ENCODE results near the gene ITGAV. TPM values are rescaled to one million over a fixed set of nuclear protein-coding genes. Genes with fewer than 3 reads are reported as not detected.

ITGAV gene
- total RNA-seq, 1 donor = 311 TPM

GRCh38 chr2:186704897-186705296 is 115.0 kb downstream of the ITGAV start:
- no peak for TF ChIP-seq CTCF (IDR thresholded peaks at IDR 0.05; ENCODE audit: extremely low read depth, low read depth, low read length)

GRCh38 chr2:186709529-186710450 is 119.9 kb downstream of the ITGAV start:
- no peaks in the 10 kb centered on the region for H3K9me3 ChIP-seq (ENCODE audit: low read depth, low read length)
- no peak overlapping the region for H2AFZ ChIP-seq (ENCODE audit: low read length)
- H3K27ac ChIP-seq (ENCODE audit: low read depth, low read length) = no peak overlapping the region
- H3K4me1 ChIP-seq (ENCODE audit: insufficient read depth, low read length) = peaks cover 2% of the 10 kb centered on the region
- no peak for DNase-seq (ENCODE audit: insufficient read length, low spot score, missing footprints)
- H3K79me2 ChIP-seq (ENCODE audit: insufficient read depth, low read length) = no peaks in the 10 kb centered on the region
- H3K4me3 ChIP-seq (ENCODE audit: insufficient read depth, low read length) = no peak overlapping the region
- no peak for TF ChIP-seq CTCF (IDR thresholded peaks at IDR 0.05; ENCODE audit: extremely low read depth, low read depth, low read length)
- H3K36me3 ChIP-seq (ENCODE audit: insufficient read depth, low read length) = no peaks in the 10 kb centered on the region
- H3K27me3 ChIP-seq (ENCODE audit: insufficient read depth, low read length) = no peaks in the 10 kb centered on the region
- no peaks in the 10 kb centered on the region for H4K20me1 ChIP-seq (ENCODE audit: insufficient read depth, low read length)
- H3K4me2 ChIP-seq (ENCODE audit: insufficient read depth, low read length) = no peak overlapping the region

More at GRCh38 chr2:186704897-186705296, 115.0 kb downstream of the ITGAV start:
- Histone ChIP-seq H2AFZ (ENCODE audit: low read length) (no peak overlapping the region), H3K27ac (ENCODE audit: low read depth, low read length) (no peak overlapping the region), H4K20me1 (ENCODE audit: insufficient read depth, low read length) (no peaks in the 10 kb centered on the region), H3K4me3 (ENCODE audit: insufficient read depth, low read length) (no peak overlapping the region), H3K9me3 (ENCODE audit: low read depth, low read length) (no peaks in the 10 kb centered on the region), H3K79me2 (ENCODE audit: insufficient read depth, low read length) (peaks cover 18% of the 10 kb centered on the region), H3K4me2 (ENCODE audit: insufficient read depth, low read length) (no peak overlapping the region), H3K36me3 (ENCODE audit: insufficient read depth, low read length) (no peaks in the 10 kb centered on the region), H3K4me1 (ENCODE audit: insufficient read depth, low read length) (no peaks in the 10 kb centered on the region), H3K27me3 (ENCODE audit: insufficient read depth, low read length) (no peaks in the 10 kb centered on the region)
- DNase-seq (ENCODE audit: insufficient read length, low spot score, missing footprints) = no peak

GRCh38 chr2:186713691-186714090 is 123.8 kb downstream of the ITGAV start:
- H3K79me2 ChIP-seq (ENCODE audit: insufficient read depth, low read length) = peaks cover 2% of the 10 kb centered on the region
- no peak overlapping the region for H3K27ac ChIP-seq (ENCODE audit: low read depth, low read length)
- H3K4me3 ChIP-seq (ENCODE audit: insufficient read depth, low read length) = no peak overlapping the region
- no peak for TF ChIP-seq CTCF (IDR thresholded peaks at IDR 0.05; ENCODE audit: extremely low read depth, low read depth, low read length)
- H3K4me1 ChIP-seq (ENCODE audit: insufficient read depth, low read length) = peaks cover 2% of the 10 kb centered on the region
- no peak overlapping the region for H2AFZ ChIP-seq (ENCODE audit: low read length)
- no peak for DNase-seq (ENCODE audit: insufficient read length, low spot score, missing footprints)
- H3K36me3 ChIP-seq (ENCODE audit: insufficient read depth, low read length) = no peaks in the 10 kb centered on the region
- no peaks in the 10 kb centered on the region for H4K20me1 ChIP-seq (ENCODE audit: insufficient read depth, low read length)
- H3K9me3 ChIP-seq (ENCODE audit: low read depth, low read length) = no peaks in the 10 kb centered on the region
- H3K27me3 ChIP-seq (ENCODE audit: insufficient read depth, low read length) = no peaks in the 10 kb centered on the region
- no peak overlapping the region for H3K4me2 ChIP-seq (ENCODE audit: insufficient read depth, low read length)

GRCh38 chr2:186714611-186715010 is 124.8 kb downstream of the ITGAV start:
- Histone ChIP-seq H3K27ac (ENCODE audit: low read depth, low read length) (no peak overlapping the region), H3K27me3 (ENCODE audit: insufficient read depth, low read length) (no peaks in the 10 kb centered on the region), H3K36me3 (ENCODE audit: insufficient read depth, low read length) (no peaks in the 10 kb centered on the region), H3K9me3 (ENCODE audit: low read depth, low read length) (no peaks in the 10 kb centered on the region), H3K4me2 (ENCODE audit: insufficient read depth, low read length) (no peak overlapping the region), H3K4me1 (ENCODE audit: insufficient read depth, low read length) (peaks cover 2% of the 10 kb centered on the region), H3K4me3 (ENCODE audit: insufficient read depth, low read length) (no peak overlapping the region), H2AFZ (ENCODE audit: low read length) (no peak overlapping the region), H3K79me2 (ENCODE audit: insufficient read depth, low read length) (peaks cover 2% of the 10 kb centered on the region), H4K20me1 (ENCODE audit: insufficient read depth, low read length) (no peaks in the 10 kb centered on the region)
- DNase-seq (ENCODE audit: insufficient read length, low spot score, missing footprints) = no peak
- TF ChIP-seq CTCF (IDR thresholded peaks at IDR 0.05; ENCODE audit: extremely low read depth, low read depth, low read length) = no peak

All from osteoblast (primary cell).